ENCODE data around the gene AFAP1L1. TPM values are rescaled to one million over a fixed set of nuclear protein-coding genes. Genes with fewer than 3 reads are reported as not detected.

Gene AFAP1L1
- total and polyA plus RNA-seq, 2 experiments from 2014 or later = 1.2 to 2.3 TPM

GRCh38 chr5:149294872-149295829 is 23.5 kb downstream of the AFAP1L1 start:
- no peaks in the 10 kb centered on the region for H3K9me3 ChIP-seq (ENCODE audit: low read depth)
- H3K36me3 ChIP-seq (replicated peaks; ENCODE audit: insufficient read depth, low read depth) = no peaks in the 10 kb centered on the region
- 66% methylated on average over 10 of the region's 10 CpGs for WGBS (ENCODE audit: low lambda C conversion rate, missing lambda C conversion rate)
- no peaks in the 10 kb centered on the region for H3K27me3 ChIP-seq
- DNase-seq (ENCODE audit: low spot score) = no peak
- H3K9me2 ChIP-seq (replicated peaks; ENCODE audit: insufficient read depth) = no peaks in the 10 kb centered on the region
- no peak overlapping the region for H3K4me2 ChIP-seq
- H3K27ac ChIP-seq = no peak overlapping the region
- TF ChIP-seq EZH2 (IDR thresholded peaks at IDR 0.05; ENCODE audit: borderline replicate concordance) (no peak), CTCF (IDR thresholded peaks at IDR 0.05; ENCODE audit: poor library complexity) (no peak), EZH2phosphoT487 (IDR thresholded peaks at IDR 0.05; ENCODE audit: low read depth, severe bottlenecking, unreplicated experiment) (no peak)
- H3K4me3 ChIP-seq = no peak overlapping the region
- no peaks in the 10 kb centered on the region for H3K79me2 ChIP-seq
- H3K4me1 ChIP-seq (ENCODE audit: insufficient read depth) = peaks cover 13% of the 10 kb centered on the region
- H2AFZ ChIP-seq = no peak overlapping the region
- H4K20me1 ChIP-seq (ENCODE audit: insufficient read depth, poor library complexity, severe bottlenecking) = no peaks in the 10 kb centered on the region

- Histone ChIP-seq H3K4me2 (no peak overlapping the region), H3K9me3 (ENCODE audit: low read depth) (no peaks in the 10 kb centered on the region), H3K9me2 (replicated peaks; ENCODE audit: insufficient read depth) (no peaks in the 10 kb centered on the region), H4K20me1 (ENCODE audit: insufficient read depth, poor library complexity, severe bottlenecking) (no peaks in the 10 kb centered on the region), H3K27ac (peak overlapping the region; percentile 20), H3K36me3 (replicated peaks; ENCODE audit: insufficient read depth, low read depth) (no peaks in the 10 kb centered on the region), H2AFZ (no peak overlapping the region), H3K79me2 (no peaks in the 10 kb centered on the region), H3K4me1 (ENCODE audit: insufficient read depth) (peaks cover 13% of the 10 kb centered on the region), H3K4me3 (no peak overlapping the region), H3K27me3 (no peaks in the 10 kb centered on the region)
- WGBS (ENCODE audit: low lambda C conversion rate, missing lambda C conversion rate) = 75% methylated on average over 5 of the region's 5 CpGs
- peak; percentile 25 for DNase-seq (ENCODE audit: low spot score)
- TF ChIP-seq EZH2phosphoT487 (IDR thresholded peaks at IDR 0.05; ENCODE audit: low read depth, severe bottlenecking, unreplicated experiment) (no peak), EZH2 (IDR thresholded peaks at IDR 0.05; ENCODE audit: borderline replicate concordance) (no peak), CTCF (IDR thresholded peaks at IDR 0.05; ENCODE audit: poor library complexity) (no peak)
These were observed 25.8 kb downstream of the AFAP1L1 start for GRCh38 chr5:149297340-149298025.

GRCh38 chr5:149298163-149298562 is 26.5 kb downstream of the AFAP1L1 start:
- H4K20me1 ChIP-seq (ENCODE audit: insufficient read depth, poor library complexity, severe bottlenecking) = no peaks in the 10 kb centered on the region

More at GRCh38 chr5:149298163-149298562, 26.5 kb downstream of the AFAP1L1 start:
- Histone ChIP-seq H3K27me3 (no peaks in the 10 kb centered on the region), H3K79me2 (no peaks in the 10 kb centered on the region), H3K4me1 (ENCODE audit: insufficient read depth) (peaks cover 13% of the 10 kb centered on the region), H3K4me2 (no peak overlapping the region), H3K9me3 (ENCODE audit: low read depth) (no peaks in the 10 kb centered on the region), H3K36me3 (replicated peaks; ENCODE audit: insufficient read depth, low read depth) (no peaks in the 10 kb centered on the region), H3K9me2 (replicated peaks; ENCODE audit: insufficient read depth) (no peaks in the 10 kb centered on the region), H2AFZ (no peak overlapping the region), H3K4me3 (no peak overlapping the region), H3K27ac (peak overlapping the region; percentile 4)
- DNase-seq (ENCODE audit: low spot score) = no peak
- WGBS (ENCODE audit: low lambda C conversion rate, missing lambda C conversion rate) = 41% methylated on average over 1 of the region's 1 CpG
- TF ChIP-seq EZH2 (IDR thresholded peaks at IDR 0.05; ENCODE audit: borderline replicate concordance) (no peak), CTCF (IDR thresholded peaks at IDR 0.05; ENCODE audit: poor library complexity) (no peak), EZH2phosphoT487 (IDR thresholded peaks at IDR 0.05; ENCODE audit: low read depth, severe bottlenecking, unreplicated experiment) (no peak)
